H1 (cell line): ENCODE data around the gene YWHAG. TPM values are rescaled to one million over a fixed set of nuclear protein-coding genes. Genes with fewer than 3 reads are reported as not detected.

Experiments
- EGR1 ChIP-seq: IDR thresholded peaks from 2 replicates; pipeline ENCODE4 v1.6.1; 2011; ENCODE audit warnings: low read depth, low read length, borderline replicate concordance
- PHF8 ChIP-seq: fragments of 200-600 bp; sonication (generic); conservative IDR thresholded peaks from 2 replicates; pipeline ENCODE4 v1.7.1; 2012; ENCODE audit warnings: low read depth, mild to moderate bottlenecking, inconsistent platforms, low read length, moderate library complexity
- POLR2AphosphoS5 ChIP-seq: IDR thresholded peaks from 2 replicates; pipeline ENCODE4 v1.6.1; 2011; ENCODE audit warnings: low read depth, low read length
- RBBP5 ChIP-seq: IDR thresholded peaks from 2 replicates; pipeline ENCODE4 v1.7.1; 2012; ENCODE audit warnings: low read depth, mild to moderate bottlenecking, inconsistent platforms, low read length, moderate library complexity, borderline replicate concordance
- SIX5 ChIP-seq: IDR thresholded peaks from 2 replicates; pipeline ENCODE4 v1.6.1; 2011; ENCODE audit warnings: mild to moderate bottlenecking, low read depth, low read length
- TBP ChIP-seq: IDR thresholded peaks from 2 replicates; pipeline ENCODE4 v1.6.1; 2011; ENCODE audit warnings: low read depth, low read length, improper control_type of control experiment
- polyA plus RNA-seq, 7 experiments: library from polyadenylated mRNA; depleted of rRNA in 3 of 7; stranded (reverse) in 5 of 7; unstranded in 2 of 7; fragments of >200 nt in 5 of 7; fragments of 200-250 nt in 2 of 7; gene quantifications; 1 replicate in 5 of 7; 2 replicates in 1 of 7; 4 replicates in 1 of 7; pipeline versions ENCODE4 v1.2.1 to v1.2.3, GENCODE V29; 2011 to 2013; ENCODE audit warnings: missing spikeins in 2 of 7, mixed read lengths in 2 of 7
- total RNA-seq: library from RNA; stranded (reverse); fragmentation: NEBNext Ultra II Directional; extraction: Animal tissue kit (Norgen Biotek cat#: 25700); gene quantifications from 2 replicates; pipeline ENCODE4 v1.2.1, GENCODE V29; 2021

The YWHAG gene
- total and polyA plus RNA-seq, 2 of the 8 experiments (the other 6 are each of a cell fraction or from before 2014, with no cell fraction given): 57.2 to 241 TPM

GRCh38 chr7:76396864-76397263 lies 38.1 kb upstream of the YWHAG start (continued):
- no peak for TF ChIP-seq RBBP5
- no peak for TF ChIP-seq SIX5
- no peak for TF ChIP-seq EGR1
- TF ChIP-seq TBP: no peak
- no peak for TF ChIP-seq POLR2AphosphoS5
- no peak for TF ChIP-seq PHF8
